ENCODE results near the gene TBC1D1.

TBC1D1 gene

DNA sequence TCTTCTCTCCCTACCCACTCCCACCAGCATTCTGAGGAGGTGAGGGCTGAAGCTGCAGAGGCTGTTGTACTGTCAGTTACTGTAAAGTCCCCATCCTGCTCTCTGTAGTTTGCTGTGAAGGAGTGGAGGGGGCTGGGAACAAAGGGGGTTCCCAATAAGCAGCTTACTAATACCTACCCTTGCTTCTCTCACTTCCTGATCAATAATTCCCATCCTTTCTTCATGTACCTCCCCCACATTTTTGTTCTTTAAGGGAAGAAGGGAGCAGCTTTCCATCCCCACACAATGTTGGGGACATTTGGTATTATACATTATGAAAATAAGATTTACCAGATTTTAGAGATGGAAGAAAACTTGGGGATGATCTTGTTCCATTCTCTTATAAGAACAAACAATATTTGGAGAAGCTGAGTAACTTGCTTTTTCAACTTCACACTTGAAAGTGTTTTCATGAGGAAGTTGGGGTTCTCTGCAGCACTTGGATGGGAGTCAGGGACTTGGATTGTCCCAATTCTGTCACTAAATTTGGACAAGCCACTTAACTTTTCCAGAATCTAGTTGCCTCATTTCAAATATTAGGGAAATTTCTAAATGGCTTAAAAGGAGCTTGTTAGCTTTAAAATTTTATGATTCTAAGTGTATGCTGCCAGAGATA is 5.4 kb downstream of the TBC1D1 start:
- Histone ChIP-seq H3K36me3 (replicated peaks) (no peaks in the 10 kb centered on the region), H3K27me3 (ENCODE audit: low read depth) (no peaks in the 10 kb centered on the region), H3K9me3 (no peaks in the 10 kb centered on the region), H3K4me3 (no peak overlapping the region), H3K4me1 (no peaks in the 10 kb centered on the region)
- in situ Hi-C loops (cut with MboI; ENCODE audit: low sequenced_read_pairs), result no loop called here
- DNase-seq (ENCODE audit: low spot score in 2 of 2), result no peak

DNA sequence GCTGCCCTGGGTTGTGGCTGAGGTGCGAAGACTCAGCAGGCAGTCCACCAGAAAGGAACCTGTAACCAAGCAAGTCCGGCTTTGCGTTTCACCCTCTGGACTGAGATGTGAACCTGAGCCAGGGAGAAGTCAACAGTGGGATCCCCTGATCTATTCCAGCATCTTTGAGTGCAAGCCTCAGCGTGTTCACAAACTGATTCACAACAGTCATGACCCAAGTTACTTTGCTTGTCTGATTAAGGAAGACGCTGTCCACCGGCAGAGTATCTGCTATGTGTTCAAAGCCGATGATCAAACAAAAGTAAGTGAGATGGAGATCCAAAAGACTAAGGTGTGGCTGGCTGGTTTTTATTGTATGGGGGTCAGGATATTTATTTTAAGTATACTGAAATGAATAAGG is 11.3 kb downstream of the TBC1D1 start:
- Histone ChIP-seq H3K27me3 (ENCODE audit: low read depth) (no peaks in the 10 kb centered on the region), H3K36me3 (replicated peaks) (no peaks in the 10 kb centered on the region; the same call in 1 of the 2 replicates), H3K4me3 (no peak overlapping the region), H3K9me3 (no peaks in the 10 kb centered on the region), H3K4me1 (peaks cover 10% of the 10 kb centered on the region)
- in situ Hi-C loops (cut with MboI; ENCODE audit: low sequenced_read_pairs), result no loop called here
- no peak for DNase-seq (ENCODE audit: low spot score in 2 of 2)

DNA sequence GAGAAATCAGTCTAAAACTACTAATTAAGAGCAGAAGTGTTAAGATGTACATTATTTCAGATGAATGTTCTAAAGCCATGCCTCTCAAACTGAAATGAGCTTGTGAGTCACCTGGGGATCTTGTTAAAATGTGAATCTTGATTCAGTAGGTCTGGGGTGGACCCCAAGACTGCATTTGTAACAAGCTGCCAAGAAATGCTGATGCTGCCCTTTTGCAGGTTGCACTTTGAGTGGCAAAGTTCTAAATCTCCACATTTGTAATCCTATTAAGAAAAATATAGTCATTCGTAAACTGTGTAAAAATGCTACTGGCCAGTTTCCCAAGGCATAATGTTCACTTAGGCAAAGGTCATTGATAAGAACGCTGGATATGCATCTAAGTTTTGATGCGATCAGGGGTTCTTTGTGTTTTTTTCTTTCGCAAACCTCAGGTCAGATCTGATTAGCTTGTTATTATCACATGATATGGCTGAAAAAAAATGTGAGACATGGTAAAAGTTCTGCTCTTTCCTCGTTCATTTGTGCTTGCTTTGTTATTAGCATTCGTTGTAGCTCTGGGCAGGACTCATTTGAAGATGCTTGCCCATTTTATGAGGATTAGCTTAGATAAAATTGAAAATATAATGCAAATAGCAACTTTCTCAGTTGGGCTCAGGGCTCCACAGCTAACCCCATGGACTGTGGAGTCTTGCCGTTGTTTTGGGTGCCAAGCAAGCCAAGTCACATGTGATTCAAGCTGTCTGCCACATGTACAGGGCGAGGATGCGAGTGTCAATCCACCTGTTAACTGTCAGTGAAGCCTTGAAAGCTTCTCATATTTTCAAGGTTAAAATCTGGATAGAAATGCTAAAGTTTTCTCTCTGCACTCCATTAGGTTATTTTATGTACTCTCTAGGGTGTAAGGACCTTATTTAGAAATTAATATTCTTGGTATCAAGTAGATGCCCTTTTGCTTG is 12.1 kb downstream of the TBC1D1 start:
- Histone ChIP-seq H3K36me3 (replicated peaks) (no peaks in the 10 kb centered on the region; the same call in 1 of the 2 replicates), H3K4me1 (peaks cover 10% of the 10 kb centered on the region), H3K9me3 (no peaks in the 10 kb centered on the region), H3K27me3 (ENCODE audit: low read depth) (no peaks in the 10 kb centered on the region), H3K4me3 (no peak overlapping the region)
- in situ Hi-C loops (cut with MboI; ENCODE audit: low sequenced_read_pairs), result no loop called here
- no peak for DNase-seq (ENCODE audit: low spot score in 2 of 2)

DNA sequence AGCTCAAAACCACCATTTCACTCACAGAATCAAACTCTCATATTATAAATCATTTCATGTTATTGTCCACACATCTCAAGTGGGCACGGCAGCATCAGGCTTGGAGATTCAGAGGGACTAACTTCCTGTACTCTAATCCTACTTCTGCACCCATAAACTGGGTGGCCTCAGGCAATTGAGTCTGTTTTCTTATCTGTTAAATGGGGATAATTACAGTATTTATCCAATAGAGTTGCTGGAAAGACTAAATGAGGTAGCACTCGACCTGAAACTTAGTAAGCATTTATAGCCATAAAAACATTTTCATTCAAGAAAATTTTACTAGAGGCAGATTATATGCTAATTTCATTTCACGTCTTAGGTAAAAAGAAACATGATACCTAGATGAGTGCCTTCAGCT is 13.0 kb downstream of the TBC1D1 start:
- Histone ChIP-seq H3K4me3 (no peak overlapping the region), H3K9me3 (no peaks in the 10 kb centered on the region), H3K36me3 (replicated peaks) (no peaks in the 10 kb centered on the region; the same call in 1 of the 2 replicates), H3K4me1 (peaks cover 10% of the 10 kb centered on the region), H3K27me3 (ENCODE audit: low read depth) (no peaks in the 10 kb centered on the region)
- no peak for DNase-seq (ENCODE audit: low spot score in 2 of 2)
- in situ Hi-C loops (cut with MboI; ENCODE audit: low sequenced_read_pairs), result no loop called here

DNA sequence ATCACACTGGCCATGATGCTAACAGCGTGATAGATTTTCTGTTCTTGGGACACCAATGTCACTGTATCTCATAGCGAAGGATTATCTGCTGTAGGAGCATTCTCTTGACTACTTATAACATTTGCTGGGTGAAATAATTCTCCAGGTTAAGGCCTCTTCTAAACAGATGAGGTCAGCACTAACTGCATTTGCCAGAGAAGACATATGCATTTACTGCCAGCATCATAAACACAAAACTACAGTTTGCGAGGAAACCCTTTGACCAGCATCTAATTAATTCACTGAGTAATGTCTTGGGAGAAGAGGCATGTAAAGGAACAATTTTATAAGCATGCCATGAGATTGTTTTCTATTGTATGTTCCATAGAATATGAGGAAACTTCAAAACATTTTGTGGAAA is 13.9 kb downstream of the TBC1D1 start:
- in situ Hi-C loops (cut with MboI; ENCODE audit: low sequenced_read_pairs), result no loop called here
- DNase-seq (ENCODE audit: low spot score in 2 of 2), result no peak
- H3K4me1 ChIP-seq, result peaks cover 10% of the 10 kb centered on the region
- no peaks in the 10 kb centered on the region for H3K9me3 ChIP-seq
- H3K27me3 ChIP-seq (ENCODE audit: low read depth), result no peaks in the 10 kb centered on the region
- no peaks in the 10 kb centered on the region; the same call in 1 of the 2 replicates for H3K36me3 ChIP-seq (replicated peaks)
- no peak overlapping the region for H3K4me3 ChIP-seq

DNA sequence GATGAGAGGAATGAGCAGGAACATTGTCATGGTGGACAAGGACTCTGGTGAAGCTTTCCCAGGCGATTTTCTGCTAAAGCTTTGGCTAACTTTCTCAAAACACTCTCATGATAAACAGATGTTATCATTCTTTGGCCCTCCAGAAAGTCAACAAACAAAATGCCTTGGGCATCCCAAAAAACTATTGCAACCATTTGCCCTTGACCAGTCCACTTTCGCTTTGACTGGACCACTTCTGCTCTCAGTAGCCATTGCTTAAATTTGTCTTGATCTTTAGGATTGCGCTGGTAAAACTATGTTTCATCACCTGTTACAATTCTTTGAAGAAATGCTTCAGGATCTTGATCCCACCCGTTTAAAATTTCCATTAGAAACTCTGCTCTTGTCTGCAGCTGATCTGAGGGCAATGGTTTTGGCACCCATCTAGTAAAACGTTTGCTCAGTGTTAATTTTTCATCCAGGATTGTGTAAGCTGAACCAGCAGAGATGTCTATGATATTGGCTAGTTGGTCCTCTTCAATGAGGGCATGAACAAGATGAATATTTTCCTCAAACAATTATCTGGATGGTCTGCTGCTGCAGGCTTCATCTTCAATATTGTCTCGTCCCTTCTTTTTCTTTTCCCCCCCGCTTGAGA is 14.8 kb downstream of the TBC1D1 start:
- no peak overlapping the region for H3K4me3 ChIP-seq
- H3K9me3 ChIP-seq, result no peaks in the 10 kb centered on the region
- DNase-seq (ENCODE audit: low spot score in 2 of 2), result no peak
- in situ Hi-C loops (cut with MboI; ENCODE audit: low sequenced_read_pairs), result no loop called here
- H3K36me3 ChIP-seq (replicated peaks), result no peaks in the 10 kb centered on the region; the same call in 1 of the 2 replicates
- peaks cover 14% of the 10 kb centered on the region for H3K4me1 ChIP-seq
- no peaks in the 10 kb centered on the region for H3K27me3 ChIP-seq (ENCODE audit: low read depth)

DNA sequence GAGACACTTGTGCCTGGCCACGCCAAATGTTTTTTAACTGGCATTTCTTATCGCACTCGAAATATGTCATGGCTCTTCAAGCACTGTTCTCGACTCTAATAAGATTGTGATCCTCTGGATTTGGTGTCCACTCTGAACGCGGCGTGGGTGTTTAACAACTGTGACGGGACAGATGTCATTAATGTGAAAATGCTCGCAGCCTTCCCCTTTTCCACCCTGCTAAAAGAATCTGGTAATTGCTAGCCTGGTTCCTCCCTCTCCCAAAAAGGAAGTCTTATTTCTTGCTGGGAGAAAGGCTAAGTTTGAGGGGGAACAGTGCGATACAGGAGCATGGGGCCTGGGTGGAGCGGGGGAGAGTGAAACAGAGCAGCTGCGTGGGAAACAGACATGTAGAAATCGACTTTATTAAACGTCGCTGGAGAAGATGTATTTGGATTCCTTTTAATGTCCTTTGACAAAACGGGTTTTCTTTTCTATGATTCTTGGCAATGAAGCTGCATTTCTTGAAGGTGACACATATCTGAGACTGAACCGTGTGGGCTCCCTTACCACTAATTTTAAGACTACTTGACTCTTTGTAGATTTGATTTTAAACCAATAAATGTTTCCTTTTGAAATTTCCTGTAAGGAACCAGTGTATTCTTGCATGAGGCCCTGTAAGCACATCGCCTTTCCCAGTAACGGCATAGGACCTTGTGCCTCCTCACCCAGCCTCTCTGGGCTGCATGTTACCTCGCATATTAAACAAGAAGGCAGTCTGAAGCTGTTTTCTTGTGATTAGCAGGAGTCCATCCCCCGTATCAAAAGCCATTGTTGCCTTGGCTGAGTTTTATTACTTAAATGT is 17.8 kb downstream of the TBC1D1 start:
- H3K36me3 ChIP-seq (replicated peaks), result no peaks in the 10 kb centered on the region; the same call in 1 of the 2 replicates
- in situ Hi-C loops (cut with MboI; ENCODE audit: low sequenced_read_pairs), result no loop called here
- H3K4me1 ChIP-seq, result peaks cover 13% of the 10 kb centered on the region
- DNase-seq (ENCODE audit: low spot score in 2 of 2), result no peak
- H3K27me3 ChIP-seq (ENCODE audit: low read depth), result no peaks in the 10 kb centered on the region
- no peak overlapping the region for H3K4me3 ChIP-seq
- H3K9me3 ChIP-seq, result no peaks in the 10 kb centered on the region

DNA sequence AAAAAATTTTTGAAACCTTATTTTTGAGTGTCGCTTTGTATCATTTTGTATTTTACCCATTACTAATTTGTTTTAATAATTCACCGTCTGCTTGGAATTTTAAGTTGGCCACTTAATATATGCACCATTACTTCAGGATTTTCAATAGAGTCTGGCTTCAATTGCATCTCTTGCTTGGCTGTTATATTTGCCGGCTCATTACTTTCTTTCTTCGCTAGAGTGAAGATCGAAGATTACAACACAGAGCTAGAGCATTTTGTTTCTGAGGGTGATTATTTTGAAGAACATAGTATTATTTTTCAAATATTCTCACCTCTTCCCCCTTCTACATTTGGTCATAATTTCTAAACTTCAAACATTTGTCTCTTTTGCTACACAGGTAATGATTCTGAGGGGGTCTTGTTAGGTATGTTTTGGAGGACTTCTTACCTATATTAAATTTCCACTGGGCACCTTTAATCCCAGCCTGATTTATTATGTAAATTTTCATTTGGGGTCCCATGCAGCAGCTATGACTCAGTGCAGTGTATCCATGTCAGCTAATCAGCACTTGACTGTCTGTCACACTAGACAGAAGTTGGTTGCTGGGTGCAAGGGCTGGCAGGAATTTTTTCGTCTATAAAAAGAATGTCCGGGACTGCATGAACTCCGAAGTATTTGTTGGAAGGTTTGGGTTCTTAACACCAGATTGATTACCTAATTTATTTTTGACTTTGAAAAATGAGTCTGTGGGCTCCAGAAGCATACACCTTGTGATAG is 18.6 kb downstream of the TBC1D1 start:
- DNase-seq (ENCODE audit: low spot score in 2 of 2), result no peak
- H3K27me3 ChIP-seq (ENCODE audit: low read depth), result no peaks in the 10 kb centered on the region
- in situ Hi-C loops (cut with MboI; ENCODE audit: low sequenced_read_pairs), result no loop called here
- H3K9me3 ChIP-seq, result no peaks in the 10 kb centered on the region
- no peaks in the 10 kb centered on the region; the same call in 1 of the 2 replicates for H3K36me3 ChIP-seq (replicated peaks)
- H3K4me1 ChIP-seq, result peaks cover 5% of the 10 kb centered on the region; the same call in 1 of the 2 replicates
- no peak overlapping the region for H3K4me3 ChIP-seq

DNA sequence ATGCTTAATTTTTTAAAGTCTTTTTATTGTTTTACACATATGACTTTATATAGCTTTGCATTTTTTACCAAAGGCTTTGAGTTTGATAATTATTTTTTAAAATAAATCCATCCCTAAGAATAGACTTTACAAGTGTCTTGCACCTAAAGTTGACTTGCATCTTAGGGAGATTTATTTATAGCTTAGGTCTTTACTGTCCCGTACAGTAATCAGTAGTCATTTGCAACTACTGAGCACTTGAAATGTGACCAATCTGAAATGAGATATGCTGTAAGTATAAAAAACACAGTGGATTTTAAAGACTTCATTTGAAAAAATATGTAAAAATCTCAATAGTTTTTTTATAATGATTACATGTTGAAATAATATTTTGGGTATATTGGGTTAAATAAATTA is 19.2 kb downstream of the TBC1D1 start:
- Histone ChIP-seq H3K36me3 (replicated peaks) (no peaks in the 10 kb centered on the region), H3K9me3 (no peaks in the 10 kb centered on the region), H3K4me1 (peaks cover 3% of the 10 kb centered on the region; the same call in 1 of the 2 replicates), H3K4me3 (no peak overlapping the region), H3K27me3 (ENCODE audit: low read depth) (no peaks in the 10 kb centered on the region)
- DNase-seq (ENCODE audit: low spot score in 2 of 2), result no peak
- in situ Hi-C loops (cut with MboI; ENCODE audit: low sequenced_read_pairs), result no loop called here

DNA sequence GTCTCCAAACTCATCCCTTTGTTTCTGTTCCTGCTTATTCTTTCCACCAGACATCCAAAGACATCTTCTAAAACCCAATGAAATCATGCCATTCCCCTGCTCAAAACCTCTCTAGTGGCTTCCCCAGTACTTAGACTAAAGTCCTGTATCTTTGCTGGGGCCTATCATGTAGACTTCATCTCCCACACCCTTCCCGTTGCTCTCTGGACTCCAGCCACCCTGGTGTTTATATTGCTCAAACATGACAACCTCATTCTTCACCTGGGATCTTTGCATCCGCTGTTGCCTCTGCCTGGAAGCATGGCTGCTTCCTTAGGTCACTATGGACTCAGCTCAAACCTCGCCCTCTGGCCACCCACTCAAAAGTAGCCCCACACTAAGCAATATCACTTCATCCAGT is 23.7 kb downstream of the TBC1D1 start:
- Histone ChIP-seq H3K4me1 (peaks cover 9% of the 10 kb centered on the region; the same call in 1 of the 2 replicates), H3K9me3 (no peaks in the 10 kb centered on the region), H3K4me3 (no peak overlapping the region), H3K27me3 (ENCODE audit: low read depth) (no peaks in the 10 kb centered on the region), H3K36me3 (replicated peaks) (no peaks in the 10 kb centered on the region)
- DNase-seq (ENCODE audit: low spot score in 2 of 2), result no peak
- in situ Hi-C loops (cut with MboI; ENCODE audit: low sequenced_read_pairs), result no loop called here

DNA sequence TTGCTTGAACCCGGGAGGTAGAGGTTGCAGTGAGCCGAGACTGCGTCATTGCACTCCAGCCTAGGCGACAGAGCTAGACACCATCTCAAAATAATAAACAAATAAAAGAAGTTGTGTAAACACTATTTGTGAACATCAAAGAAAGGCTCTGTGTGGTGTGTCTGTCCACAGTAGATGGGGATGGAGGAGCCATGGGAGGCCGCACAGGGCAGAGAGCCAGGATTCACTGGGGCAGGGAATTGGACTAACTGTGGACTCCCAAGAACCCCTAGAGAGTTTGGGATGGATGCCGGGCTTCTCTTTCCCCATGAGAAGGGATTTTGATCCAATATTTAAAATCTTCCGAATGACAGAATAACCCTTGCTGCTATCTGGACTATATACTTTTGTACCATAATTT is 26.5 kb downstream of the TBC1D1 start:
- Histone ChIP-seq H3K4me3 (no peak overlapping the region), H3K27me3 (ENCODE audit: low read depth) (no peaks in the 10 kb centered on the region), H3K4me1 (peaks cover 6% of the 10 kb centered on the region; the same call in 1 of the 2 replicates), H3K36me3 (replicated peaks) (no peaks in the 10 kb centered on the region), H3K9me3 (no peaks in the 10 kb centered on the region)
- no peak for DNase-seq (ENCODE audit: low spot score in 2 of 2)
- in situ Hi-C loops (cut with MboI; ENCODE audit: low sequenced_read_pairs), result no loop called here

DNA sequence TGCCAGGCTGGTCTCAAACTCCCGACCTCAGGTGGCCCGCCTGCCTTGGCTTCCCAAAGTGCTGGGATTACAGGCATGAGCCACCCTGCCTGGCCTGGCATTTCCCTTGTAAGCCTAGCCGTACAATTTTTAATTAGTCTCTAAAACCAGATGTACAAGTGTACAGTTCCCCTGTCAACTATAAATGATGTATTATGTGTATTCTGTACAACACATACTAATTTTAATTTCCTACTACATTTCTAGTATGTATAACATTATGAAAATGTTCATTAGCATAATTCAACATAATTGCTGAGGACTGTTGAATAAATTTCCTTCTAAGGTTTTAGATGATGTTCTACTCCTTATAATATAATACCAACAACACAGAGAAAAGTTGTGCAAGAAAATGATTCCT is 27.8 kb downstream of the TBC1D1 start:
- no peak overlapping the region for H3K4me3 ChIP-seq
- DNase-seq (ENCODE audit: low spot score in 2 of 2), result no peak
- no peaks in the 10 kb centered on the region for H3K27me3 ChIP-seq (ENCODE audit: low read depth)
- peaks cover 6% of the 10 kb centered on the region; the same call in 1 of the 2 replicates for H3K4me1 ChIP-seq
- no peaks in the 10 kb centered on the region for H3K9me3 ChIP-seq
- H3K36me3 ChIP-seq (replicated peaks), result no peaks in the 10 kb centered on the region
- in situ Hi-C loops (cut with MboI; ENCODE audit: low sequenced_read_pairs), result no loop called here

Data from HAP-1 (cell line).